ENCODE data around the gene PRRT2. TPM values are rescaled to one million over a fixed set of nuclear protein-coding genes. Genes with fewer than 3 reads are reported as not detected.

PRRT2 gene
- total RNA-seq, 2 donors from 2014 or later, result 1.2 to 9.1 TPM

DNA sequence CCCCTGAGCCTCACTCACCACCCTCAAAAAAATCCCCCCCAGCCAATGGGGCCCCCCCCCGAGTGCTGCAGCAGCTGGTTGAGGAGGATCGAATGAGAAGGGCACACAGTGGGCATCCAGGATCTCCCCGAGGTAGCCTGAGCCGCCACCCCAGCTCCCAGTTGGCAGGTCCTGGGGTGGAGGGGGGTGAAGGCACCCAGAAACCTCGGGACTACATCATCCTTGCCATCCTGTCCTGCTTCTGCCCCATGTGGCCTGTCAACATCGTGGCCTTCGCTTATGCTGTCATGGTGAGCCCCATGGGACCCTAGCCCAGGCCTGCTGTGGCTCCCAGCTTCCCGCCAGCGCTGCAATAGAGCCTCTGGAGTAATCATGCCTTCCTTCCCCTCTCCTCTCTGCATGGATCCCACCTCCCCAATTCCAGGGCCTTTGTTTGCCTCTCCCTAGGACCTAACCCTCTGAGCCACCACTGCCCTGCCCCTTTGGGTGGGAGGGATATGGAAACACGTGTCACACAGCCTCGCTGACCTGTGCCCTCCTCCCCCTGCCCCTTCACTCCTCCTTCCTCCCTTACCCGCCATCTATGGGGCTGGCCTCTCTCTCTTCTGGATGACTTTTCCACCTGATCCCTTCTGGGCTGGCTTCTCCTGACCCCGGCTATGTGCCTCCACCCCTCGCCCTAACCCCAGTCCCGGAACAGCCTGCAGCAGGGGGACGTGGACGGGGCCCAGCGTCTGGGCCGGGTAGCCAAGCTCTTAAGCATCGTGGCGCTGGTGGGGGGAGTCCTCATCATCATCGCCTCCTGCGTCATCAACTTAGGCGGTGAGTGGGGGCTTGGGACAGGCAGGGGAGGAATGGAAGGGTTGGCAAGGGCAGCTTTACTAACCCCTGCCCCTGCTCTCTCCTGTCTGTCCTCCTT, 1.9 kb downstream of the PRRT2 start:
- Mint-ChIP-seq H3K36me3 (ENCODE audit: low read depth) (peaks cover 59% of the 10 kb centered on the region), H3K9me3 (no peaks in the 10 kb centered on the region), H3K27ac (no peak overlapping the region), H3K27me3 (no peaks in the 10 kb centered on the region), H3K4me3 (peak overlapping the region; percentile 99), H3K4me1 (peaks cover 36% of the 10 kb centered on the region)
- no peak for ATAC-seq (replicated peaks)

- ATAC-seq (replicated peaks), result no peak
- H3K4me3 Mint-ChIP-seq, result peak overlapping the region; percentile 99
- peaks cover 43% of the 10 kb centered on the region for H3K4me1 Mint-ChIP-seq
- peaks cover 59% of the 10 kb centered on the region for H3K36me3 Mint-ChIP-seq (ENCODE audit: low read depth)
- H3K27me3 Mint-ChIP-seq, result no peaks in the 10 kb centered on the region
- H3K27ac Mint-ChIP-seq, result no peak overlapping the region
- no peaks in the 10 kb centered on the region for H3K9me3 Mint-ChIP-seq
Observed at GRCh38 chr16:29814592-29814991, 2.6 kb downstream of the PRRT2 start.

GRCh38 chr16:29815032-29815721, 3.2 kb downstream of the PRRT2 start:
- Mint-ChIP-seq H3K4me3 (peak overlapping the region; percentile 99), H3K4me1 (peaks cover 45% of the 10 kb centered on the region), H3K36me3 (ENCODE audit: low read depth) (peaks cover 59% of the 10 kb centered on the region), H3K9me3 (no peaks in the 10 kb centered on the region), H3K27me3 (no peaks in the 10 kb centered on the region), H3K27ac (peak overlapping the region; percentile 95)
- ATAC-seq (replicated peaks), result no peak

GRCh38 chr16:29815793-29816693, 4.0 kb downstream of the PRRT2 start, which contains the start of gene PAGR1:
Gene PAGR1 (plus strand): TSS chr16:29816152. CDS start chr16:29816526, 374 bp downstream.
- peak within 1 kb of the TSS; percentile 95 for H3K27ac Mint-ChIP-seq
- ATAC-seq (replicated peaks), result peak; percentile 76
- H3K36me3 Mint-ChIP-seq (ENCODE audit: low read depth), result peaks cover 59% of the 10 kb centered on the region
- peaks cover 38% of the 10 kb centered on the region for H3K4me1 Mint-ChIP-seq
- no peaks in the 10 kb centered on the region for H3K27me3 Mint-ChIP-seq
- H3K4me3 Mint-ChIP-seq, result peak within 1 kb of the TSS; percentile 99
- no peaks in the 10 kb centered on the region for H3K9me3 Mint-ChIP-seq

- H3K27ac Mint-ChIP-seq, result peak overlapping the region; percentile 95
- ATAC-seq (replicated peaks), result peak; percentile 44
- peaks cover 36% of the 10 kb centered on the region for H3K4me1 Mint-ChIP-seq
Observed at GRCh38 chr16:29816694-29817441, 4.9 kb downstream of the PRRT2 start.

GRCh38 chr16:29818082-29818481, 6.1 kb downstream of the PRRT2 start:
- Mint-ChIP-seq H3K9me3 (no peaks in the 10 kb centered on the region), H3K4me1 (peaks cover 36% of the 10 kb centered on the region), H3K27ac (peak overlapping the region; percentile 96), H3K27me3 (no peaks in the 10 kb centered on the region), H3K4me3 (peak overlapping the region; percentile 99), H3K36me3 (ENCODE audit: low read depth) (peaks cover 77% of the 10 kb centered on the region)
- no peak for ATAC-seq (replicated peaks)

More at GRCh38 chr16:29816694-29817441, 4.9 kb downstream of the PRRT2 start:
- H3K36me3 Mint-ChIP-seq (ENCODE audit: low read depth), result peaks cover 65% of the 10 kb centered on the region
- no peaks in the 10 kb centered on the region for H3K9me3 Mint-ChIP-seq
- peak overlapping the region; percentile 99 for H3K4me3 Mint-ChIP-seq
- H3K27me3 Mint-ChIP-seq, result no peaks in the 10 kb centered on the region

- Mint-ChIP-seq H3K4me3 (peak overlapping the region; percentile 99), H3K4me1 (peaks cover 30% of the 10 kb centered on the region), H3K27me3 (no peaks in the 10 kb centered on the region), H3K9me3 (no peaks in the 10 kb centered on the region), H3K27ac (peak overlapping the region; percentile 96), H3K36me3 (ENCODE audit: low read depth) (peaks cover 79% of the 10 kb centered on the region)
- ATAC-seq (replicated peaks), result no peak
Observed at GRCh38 chr16:29819506-29819905, 7.5 kb downstream of the PRRT2 start.

- Mint-ChIP-seq H3K9me3 (no peaks in the 10 kb centered on the region), H3K4me1 (peaks cover 28% of the 10 kb centered on the region), H3K27me3 (no peaks in the 10 kb centered on the region), H3K36me3 (ENCODE audit: low read depth) (peaks cover 85% of the 10 kb centered on the region), H3K27ac (peak within 1 kb of the TSS; percentile 96), H3K4me3 (peak within 1 kb of the TSS; percentile 99)
- peak; percentile 10 for ATAC-seq (replicated peaks)
Observed at GRCh38 chr16:29820271-29820701, 8.3 kb downstream of the PRRT2 start, which contains the start of gene MVP. Gene MVP (plus strand): TSS chr16:29820462. CDS start chr16:29830550, 10,088 bp downstream.

DNA sequence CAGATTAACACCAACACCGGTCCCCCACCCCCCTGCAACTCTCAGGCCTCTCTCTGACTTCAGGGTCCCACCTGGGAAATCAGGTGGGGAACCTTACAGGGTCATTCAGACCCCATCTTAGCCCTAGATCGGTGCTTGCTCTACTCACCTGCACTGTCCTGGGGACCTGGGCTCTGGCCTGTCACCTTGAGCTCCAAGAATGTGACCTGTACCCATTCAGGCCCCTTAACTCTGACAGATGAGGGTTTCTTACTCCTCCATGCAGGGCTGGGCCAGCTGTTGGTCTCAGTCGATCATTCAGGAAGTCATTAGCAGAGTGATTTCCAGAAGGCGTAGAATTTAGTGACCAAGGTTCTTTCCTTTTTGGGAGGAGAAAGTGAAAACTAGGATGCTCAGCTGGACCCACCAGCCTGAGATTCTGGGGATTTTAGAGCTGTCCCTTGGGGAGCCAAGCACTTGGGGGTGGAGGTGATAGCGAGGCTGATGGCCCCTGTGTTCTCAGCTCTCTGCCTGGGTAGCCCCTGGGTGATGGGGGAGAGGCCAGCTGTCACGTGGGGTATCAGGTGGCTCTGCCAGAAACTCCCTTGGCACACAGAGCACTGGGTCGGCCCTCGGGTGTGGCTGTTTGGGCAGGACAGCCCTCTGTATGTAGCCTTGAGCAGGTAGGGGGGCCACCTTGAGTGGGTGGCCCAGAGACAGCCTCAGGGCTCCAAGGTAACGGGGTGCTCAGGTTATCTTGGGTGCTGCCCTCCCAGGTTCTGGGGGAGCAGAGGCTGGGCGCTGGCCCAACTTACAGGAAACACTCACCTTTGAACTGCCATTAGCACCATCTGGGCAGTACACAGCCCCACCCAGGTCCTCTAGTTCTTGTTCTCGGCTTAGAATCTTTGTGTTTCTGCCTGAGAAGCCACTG, 9.0 kb downstream of the PRRT2 start:
- H3K27me3 Mint-ChIP-seq, result no peaks in the 10 kb centered on the region
- H3K36me3 Mint-ChIP-seq (ENCODE audit: low read depth), result peaks cover 82% of the 10 kb centered on the region
- H3K4me3 Mint-ChIP-seq, result peak overlapping the region; percentile 99
- ATAC-seq (replicated peaks), result peak; percentile 61
- H3K27ac Mint-ChIP-seq, result peak overlapping the region; percentile 96
- H3K4me1 Mint-ChIP-seq, result peaks cover 32% of the 10 kb centered on the region
- H3K9me3 Mint-ChIP-seq, result no peaks in the 10 kb centered on the region

- no peaks in the 10 kb centered on the region for H3K27me3 Mint-ChIP-seq
- no peak for ATAC-seq (replicated peaks)
Observed at GRCh38 chr16:29821643-29822115, 9.7 kb downstream of the PRRT2 start.

DNA sequence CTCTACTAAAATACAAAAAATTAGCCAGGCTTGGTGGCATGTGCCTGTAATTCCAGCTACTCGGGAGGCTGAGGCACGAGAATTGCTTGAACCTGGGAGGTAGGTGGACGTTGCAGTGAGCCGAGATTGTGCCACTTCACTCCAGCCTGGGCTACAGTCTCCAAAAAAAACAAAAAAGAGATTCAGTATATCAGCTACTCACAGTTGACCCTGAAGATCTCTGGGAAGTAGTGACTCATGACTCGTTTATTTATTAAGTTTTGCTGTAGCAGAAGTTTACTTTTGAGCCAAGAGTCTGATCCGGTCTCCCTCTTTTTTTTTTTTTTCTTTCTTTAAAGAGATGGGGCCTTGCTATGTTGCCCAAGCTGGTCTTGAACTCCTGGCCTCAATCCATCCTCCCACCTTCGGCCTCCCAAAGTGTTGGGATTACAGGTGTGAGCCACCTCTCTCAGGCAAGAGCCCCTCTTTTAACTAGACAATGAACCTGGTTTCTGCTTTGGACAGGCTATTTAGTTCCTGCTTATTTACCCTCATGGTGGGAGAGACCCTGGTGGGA, 12.7 kb downstream of the PRRT2 start:
- ATAC-seq (replicated peaks), result peak; percentile 4
- H3K4me3 Mint-ChIP-seq, result peak overlapping the region; percentile 73
- H3K36me3 Mint-ChIP-seq (ENCODE audit: low read depth), result peaks cover 59% of the 10 kb centered on the region
- no peaks in the 10 kb centered on the region for H3K9me3 Mint-ChIP-seq
- H3K4me1 Mint-ChIP-seq, result peaks cover 24% of the 10 kb centered on the region
- H3K27me3 Mint-ChIP-seq, result no peaks in the 10 kb centered on the region
- peak overlapping the region; percentile 84 for H3K27ac Mint-ChIP-seq

More at GRCh38 chr16:29821643-29822115, 9.7 kb downstream of the PRRT2 start:
- Mint-ChIP-seq H3K27ac (peak overlapping the region; percentile 96), H3K4me1 (peaks cover 33% of the 10 kb centered on the region), H3K9me3 (no peaks in the 10 kb centered on the region), H3K4me3 (peak overlapping the region; percentile 99), H3K36me3 (ENCODE audit: low read depth) (peaks cover 76% of the 10 kb centered on the region)
